MM.1S (cell line): ENCODE results near the gene CENPF.

Experiments used
- CTCF ChIP-seq: fragments of 300-600 bp; sonication (generic); IDR thresholded peaks from 2 replicates; pipeline ENCODE4 v1.5.1; 2016; ENCODE audit warnings: antibody characterized with exemption, low read length, mixed read lengths
- EZH2 ChIP-seq: fragments of 300-600 bp; sonication (generic); optimal IDR thresholded peaks from 2 replicates; pipeline ENCODE3; 2017; ENCODE audit warnings: low read depth, mild to moderate bottlenecking, antibody characterized with exemption, low read length, mixed read lengths
- EZH2phosphoT487 ChIP-seq: fragments of 300-600 bp; sonication (generic); IDR thresholded peaks from 2 replicates; pipeline ENCODE4 v1.6.1; 2018; ENCODE audit warnings: antibody characterized with exemption, low read length

DNA sequence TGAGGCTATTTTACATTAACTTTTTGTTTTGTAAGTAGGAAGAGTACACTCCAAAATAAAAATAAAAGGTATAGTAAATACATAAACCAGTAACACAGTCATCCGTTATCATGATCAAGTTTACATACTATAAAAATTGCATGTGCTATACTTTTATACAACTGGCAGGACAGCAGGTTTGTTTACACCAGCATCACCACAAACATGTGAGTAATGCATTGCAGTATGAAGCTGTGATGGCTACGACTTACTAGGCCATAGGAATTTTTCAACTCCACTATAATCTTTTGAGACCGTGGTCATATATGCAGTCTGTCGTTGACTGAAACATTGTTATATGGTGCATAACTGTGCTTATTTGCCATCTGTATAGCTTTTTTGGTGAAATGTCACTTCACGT lies 106.2 kb downstream of the CENPF start:
- TF ChIP-seq CTCF (no peak), EZH2phosphoT487 (no peak), EZH2 (no peak)
